DOHH2 (cell line): ENCODE measurements around the gene MS4A6E.

Experiments
- CTCF ChIP-seq: fragments of 200-600 bp; sonication (generic); IDR thresholded peaks from one replicate; pipeline ENCODE4 v1.5.1; 2014; ENCODE audit warnings: antibody characterized with exemption, mild to moderate bottlenecking, low read depth, low read length; ENCODE audit not compliant: poor library complexity, severe bottlenecking
- EZH2phosphoT487 ChIP-seq: fragments of 200-600 bp; sonication (generic); IDR thresholded peaks from 2 replicates; pipeline ENCODE4 v1.6.1; 2017; ENCODE audit warnings: borderline replicate concordance, mild to moderate bottlenecking, antibody characterized with exemption, low read length, moderate library complexity, mixed read lengths

GRCh38 chr11:60343094-60343704, 16.1 kb downstream of the MS4A6E start:
- TF ChIP-seq CTCF (peak; percentile 69), EZH2phosphoT487 (no peak)
